Activated effector memory CD4-positive, alpha-beta T cell treated with anti-CD3 and anti-CD28 coated beads, Interleukin-2, amount 50 U/mL, for 16 hours (primary cell): ENCODE results near the gene PSMG2.
A peak's percentile ranks its signal among the peaks of the same experiment; 100 is the strongest.
"Not testable (repeated sequence)": the region's sequence is repeated elsewhere in the genome, so short reads cannot be mapped to it uniquely, and the experiment has no call there.

Experiments
- DNase-seq: peaks from one replicate; pipeline ENCODE4 v3.0.0-alpha.2; 2020

Gene PSMG2

DNA sequence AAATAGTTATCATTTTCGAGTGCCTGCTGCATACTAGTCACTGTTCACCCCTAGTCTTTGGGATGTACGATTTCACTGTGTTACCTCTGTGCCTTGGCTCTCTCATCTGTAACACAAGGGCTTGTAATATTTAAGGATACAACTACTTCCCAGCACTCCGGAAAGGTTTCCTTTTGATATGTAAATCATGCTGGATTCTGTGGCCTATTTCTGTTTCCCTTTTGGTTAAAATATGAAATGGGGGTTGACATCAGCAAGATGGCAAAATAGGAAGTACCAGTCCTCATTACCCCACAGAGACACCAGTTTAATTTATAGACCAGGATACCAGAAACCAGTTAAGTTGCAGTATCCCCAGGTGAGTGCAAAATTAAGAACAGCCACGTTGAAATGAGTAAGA is 23.5 kb downstream of the PSMG2 start:
- DNase-seq = no peak

DNA sequence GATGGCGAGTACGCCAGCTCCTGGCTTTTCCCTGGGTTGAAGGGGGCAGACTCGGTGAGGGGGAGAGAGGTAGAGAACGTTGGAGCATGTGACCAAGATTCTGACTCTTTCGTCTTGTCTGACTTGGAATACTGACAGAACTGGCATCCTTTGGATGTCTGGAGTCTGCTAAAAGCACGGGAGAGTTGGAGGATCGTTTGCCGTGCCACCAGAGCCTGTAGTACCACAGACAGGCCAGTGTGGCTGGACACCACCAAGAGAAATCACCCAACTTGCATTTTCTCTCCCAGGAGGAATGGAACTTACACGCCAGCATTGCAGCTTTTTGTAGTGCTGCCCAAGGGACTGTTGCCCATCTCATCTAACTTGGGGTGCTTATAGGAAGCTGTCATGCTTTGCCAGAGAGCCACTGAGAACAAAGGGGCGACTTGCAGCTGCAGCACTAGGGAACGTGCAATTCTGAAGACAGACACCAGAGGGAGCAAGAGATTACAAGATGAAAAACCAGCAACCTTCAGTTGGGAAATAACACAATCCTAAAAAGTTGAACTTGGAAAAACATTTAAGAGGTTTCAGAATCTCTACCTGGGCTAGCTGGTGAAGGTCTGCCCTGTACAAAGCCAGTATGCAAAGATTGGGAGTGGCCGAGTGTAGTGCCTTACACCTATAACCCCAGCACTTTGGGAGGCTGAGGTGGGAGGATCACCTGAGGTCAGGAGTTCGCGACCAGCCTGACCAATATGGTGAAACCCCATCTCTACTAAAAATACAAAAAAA is 24.1 kb downstream of the PSMG2 start:
- peak; percentile 70 for DNase-seq

DNA sequence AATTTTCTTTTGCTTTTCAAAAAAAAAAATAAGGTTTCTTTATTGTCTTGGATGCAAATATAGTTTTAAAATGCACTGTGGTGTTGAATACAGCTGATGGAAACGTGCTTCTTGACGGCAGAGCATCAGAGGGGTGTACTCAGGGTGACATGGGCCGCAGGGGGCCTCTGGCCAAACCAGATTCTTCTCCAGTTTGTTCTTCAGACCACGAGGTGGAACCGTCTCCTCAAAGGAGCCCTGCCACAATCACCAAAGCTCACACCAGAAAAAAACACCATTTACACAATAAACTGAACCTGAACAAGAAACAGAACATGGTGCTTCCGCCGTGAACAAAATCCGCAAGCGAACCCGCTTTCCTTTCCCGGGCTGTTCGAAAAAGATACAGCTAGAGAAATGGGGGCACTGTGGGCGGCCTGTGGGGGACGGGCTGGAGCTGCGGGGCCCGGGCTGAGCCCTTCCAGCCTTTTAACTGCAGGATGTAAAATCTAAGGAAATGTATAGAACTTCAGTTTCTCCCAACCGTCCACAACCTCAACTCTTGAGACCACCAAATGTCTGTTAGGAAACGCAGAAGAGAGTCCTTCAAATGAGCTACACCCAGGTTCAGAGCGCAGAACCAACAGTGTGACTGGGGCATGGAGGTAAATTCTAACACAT is 34.5 kb downstream of the PSMG2 start:
- DNase-seq = no peak

DNA sequence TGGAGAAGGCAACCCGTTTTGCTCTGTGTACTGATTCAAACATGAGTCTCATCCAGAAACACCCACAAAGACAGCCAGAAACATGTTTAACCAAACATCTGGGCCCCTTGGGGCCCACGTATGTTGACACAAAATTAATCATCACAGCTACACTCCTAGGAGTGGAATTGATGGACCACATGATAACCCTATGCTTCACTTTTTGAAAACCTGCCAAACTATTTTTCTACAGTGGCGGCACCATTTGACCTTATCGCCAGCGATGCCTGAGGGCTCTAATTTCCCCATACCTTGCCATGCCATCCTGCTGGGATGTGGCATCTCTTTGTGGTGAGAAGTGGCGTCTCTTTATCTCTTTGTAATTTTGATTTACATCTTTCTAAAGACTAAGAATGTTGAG is 38.5 kb downstream of the PSMG2 start:
- DNase-seq = no peak

DNA sequence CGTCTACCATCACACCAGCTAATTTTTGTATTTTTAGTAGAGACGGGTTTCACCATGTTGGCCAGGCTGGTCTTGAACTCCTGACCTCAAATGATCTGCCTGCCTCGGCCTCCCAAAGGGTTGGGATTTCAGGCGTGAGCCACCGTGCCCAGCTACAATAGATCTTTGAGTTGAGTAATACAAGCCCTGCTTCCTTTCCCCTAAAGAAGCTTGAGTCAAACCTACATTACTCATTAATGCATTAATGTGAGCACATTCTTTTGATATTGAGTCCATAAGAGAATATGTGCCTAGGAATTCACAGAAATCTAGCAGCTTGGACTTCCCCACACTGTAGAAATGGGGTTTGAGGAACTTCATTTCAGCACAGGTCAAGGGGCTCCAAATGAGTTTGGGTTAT is 39.6 kb downstream of the PSMG2 start:
- no peak for DNase-seq

DNA sequence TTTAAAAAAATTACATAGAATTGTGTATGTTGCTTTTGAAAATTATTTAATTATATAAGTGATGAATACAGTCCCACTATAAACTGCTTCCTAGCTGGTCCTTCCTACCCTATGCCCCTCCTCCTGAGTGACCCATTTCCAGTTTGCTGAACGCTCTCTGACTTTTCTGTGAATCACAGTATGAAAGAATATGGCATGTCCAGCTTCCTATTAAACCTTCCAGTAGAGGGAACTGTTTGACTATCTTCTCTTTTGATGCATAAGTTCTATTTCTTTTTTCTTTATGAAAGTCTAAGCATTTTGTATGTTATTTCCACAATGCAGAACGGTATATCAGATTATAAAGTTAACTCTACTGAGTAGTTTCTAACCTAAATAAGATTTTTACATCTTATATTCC is 41.3 kb downstream of the PSMG2 start:
- DNase-seq = no peak

DNA sequence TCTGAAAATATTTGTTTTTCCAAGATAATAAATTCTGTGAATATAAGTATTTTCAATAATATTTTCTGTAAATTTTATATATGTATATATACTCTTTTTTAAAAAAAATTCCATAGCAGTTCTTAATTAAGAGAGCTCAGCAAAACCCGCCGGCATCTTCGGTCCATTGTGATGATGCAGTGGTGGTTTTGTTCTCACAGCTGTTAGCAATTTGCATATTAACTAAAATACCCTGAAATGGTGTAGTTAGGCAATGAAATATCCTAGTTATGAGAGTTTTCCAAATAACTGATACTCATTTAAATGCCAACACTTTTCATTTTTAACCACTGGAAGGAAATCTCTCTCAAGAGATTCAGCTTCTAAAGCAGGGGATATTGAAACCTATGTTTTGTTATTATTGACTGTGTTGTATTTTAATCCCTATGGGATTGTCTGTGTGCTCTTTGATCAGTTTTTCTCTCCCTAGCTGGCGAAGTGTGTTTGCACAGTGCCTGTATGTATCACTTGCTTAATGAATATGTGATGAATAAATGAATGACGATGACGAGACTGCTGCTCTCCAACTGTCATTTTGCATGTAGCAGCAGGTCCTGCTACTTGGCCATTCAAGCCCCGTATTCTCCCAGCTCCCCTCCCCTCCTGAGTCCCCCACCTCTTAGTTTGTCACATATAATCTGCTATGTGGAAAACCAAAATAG is 42.4 kb downstream of the PSMG2 start:
- no peak for DNase-seq

DNA sequence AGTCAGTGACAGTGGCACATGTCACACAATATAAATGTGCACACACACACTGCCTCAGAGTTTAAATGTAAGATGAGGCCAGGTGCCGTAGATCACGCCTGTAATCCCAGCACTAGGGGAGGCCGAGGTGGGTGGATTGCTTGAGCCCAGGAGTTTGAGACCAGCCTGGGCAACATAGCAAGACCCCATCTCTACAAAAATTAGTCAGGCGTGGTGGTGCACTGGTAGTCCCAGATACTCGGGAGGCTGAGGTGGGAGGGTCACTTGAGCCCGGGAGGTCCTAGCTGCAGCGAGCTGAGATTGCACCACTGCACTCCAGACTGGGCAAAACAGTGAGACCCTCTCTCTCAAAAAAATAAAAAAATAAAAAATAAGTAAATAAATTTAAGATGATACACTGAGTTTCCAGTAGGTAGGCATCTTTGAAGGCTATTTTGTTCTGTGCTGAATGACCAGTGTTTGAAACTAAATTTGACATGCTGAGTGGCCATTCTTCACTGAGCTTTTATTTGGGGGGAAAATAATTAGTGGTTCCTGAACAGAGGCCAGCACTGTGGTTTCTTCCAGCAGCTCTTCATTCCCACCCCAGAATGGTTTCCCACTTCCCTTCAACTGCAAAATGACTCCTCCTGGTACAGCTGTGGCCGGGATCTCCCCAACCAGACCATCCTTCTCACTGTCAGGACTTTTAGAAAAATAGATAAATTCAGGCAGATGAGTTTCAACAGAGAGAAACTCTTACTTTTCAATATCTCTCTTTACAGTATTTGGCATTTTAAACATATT is 44.9 kb downstream of the PSMG2 start:
- no peak for DNase-seq

DNA sequence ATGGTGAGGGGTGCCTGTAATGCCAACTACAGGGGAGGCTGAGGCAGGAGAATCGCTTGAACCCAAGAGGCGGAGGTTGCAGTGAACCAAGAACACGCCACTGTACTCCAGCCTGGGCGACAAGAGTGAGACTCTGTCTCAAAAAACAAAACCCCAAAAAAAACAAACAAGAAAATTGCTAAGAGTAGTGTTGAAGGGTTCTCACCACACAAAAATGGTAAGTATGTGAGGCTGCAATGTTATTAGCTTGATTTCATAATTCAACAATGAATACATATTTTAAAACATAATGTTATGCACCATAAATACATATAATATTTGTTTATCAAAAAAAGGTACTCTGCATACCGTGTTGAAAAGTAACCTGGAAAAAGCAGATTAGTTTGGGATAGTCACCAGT is 45.8 kb downstream of the PSMG2 start:
- no peak for DNase-seq

DNA sequence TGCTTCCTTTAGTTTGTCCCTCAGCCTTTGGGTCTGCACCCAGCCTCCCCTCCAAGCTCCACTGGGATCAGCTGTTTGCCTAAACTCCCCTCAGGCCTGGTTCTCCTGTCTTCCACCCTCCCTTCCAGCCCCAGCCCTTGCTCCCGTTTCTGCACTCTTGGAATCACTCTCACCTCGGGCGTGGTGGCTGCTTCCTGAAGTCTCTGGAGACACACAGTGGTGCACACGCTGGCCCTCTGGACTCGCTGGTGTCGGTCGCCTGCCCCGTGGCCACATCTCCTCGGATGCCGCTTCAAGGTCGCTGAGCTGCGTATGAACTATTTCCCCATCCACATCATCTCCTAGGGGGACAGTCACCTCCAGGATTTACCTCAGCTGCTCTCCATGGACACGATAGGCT is 46.3 kb downstream of the PSMG2 start:
- no peak for DNase-seq

DNA sequence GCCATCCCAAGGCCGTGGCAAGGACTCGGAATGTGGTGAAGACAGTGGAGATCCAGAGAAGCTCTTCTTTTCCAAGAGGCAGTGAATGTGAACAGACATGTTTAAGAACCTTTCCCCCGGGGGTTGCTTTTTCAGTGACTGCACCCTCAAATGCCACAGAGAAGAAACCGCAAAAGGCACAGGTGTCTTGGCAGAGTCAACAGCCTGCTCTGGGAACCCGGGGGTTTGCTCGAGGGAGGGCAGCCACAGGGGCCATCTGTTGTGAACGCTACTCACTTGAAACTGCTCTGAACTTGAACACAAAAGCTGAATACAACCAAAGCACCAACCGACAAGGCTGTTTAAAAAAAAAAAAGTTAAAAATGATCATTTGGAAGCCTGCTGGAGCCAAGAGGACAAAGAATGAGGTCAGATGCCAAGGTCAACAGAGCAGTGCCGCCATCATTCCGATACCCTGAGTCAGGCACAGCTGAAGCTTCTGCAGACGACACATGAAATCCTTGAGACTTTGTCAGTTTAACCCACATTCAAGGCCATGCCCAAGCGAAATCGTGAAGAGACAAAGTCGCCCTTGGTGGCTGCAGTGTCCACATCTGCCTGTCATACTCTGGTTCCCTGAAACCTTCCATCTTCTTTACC is 47.4 kb downstream of the PSMG2 start:
- DNase-seq = no peak

DNA sequence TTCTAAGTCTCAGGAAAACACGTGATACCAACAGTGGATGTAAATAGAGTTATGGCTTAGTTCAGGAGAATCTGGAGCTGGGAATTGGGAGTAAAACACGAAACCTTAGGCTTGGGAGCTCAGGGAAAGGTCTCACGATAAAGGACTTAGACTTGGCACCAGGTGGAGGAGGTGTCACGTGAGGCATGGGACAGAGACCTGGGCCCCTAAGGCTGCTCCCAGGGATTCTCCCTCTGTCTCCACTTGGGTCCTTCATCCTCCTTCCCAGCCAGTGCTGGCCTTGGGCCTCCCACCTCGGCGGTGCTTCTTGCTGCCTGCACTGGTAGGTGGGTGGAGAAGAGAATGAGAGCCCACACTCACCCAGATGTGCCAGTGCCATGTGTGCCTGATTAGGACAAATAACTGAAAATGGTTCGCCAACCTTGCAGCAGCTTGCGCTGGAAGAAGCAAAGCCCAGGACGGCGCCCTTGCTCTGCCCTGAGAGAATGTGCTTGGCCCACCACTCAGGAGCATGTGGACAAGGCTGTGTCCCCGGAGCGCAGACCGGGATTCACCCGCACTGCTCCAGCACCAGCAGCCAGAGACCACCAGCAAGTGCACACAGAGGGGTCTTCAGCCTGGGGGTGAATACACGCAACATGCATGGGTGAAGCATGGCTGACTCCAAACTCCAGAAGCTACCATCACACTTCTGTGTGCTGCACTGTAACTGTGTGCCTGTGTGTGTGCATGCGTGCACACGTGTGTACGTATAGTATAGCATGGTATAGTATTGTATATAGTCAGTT is 48.1 kb downstream of the PSMG2 start:
- DNase-seq = no peak

DNA sequence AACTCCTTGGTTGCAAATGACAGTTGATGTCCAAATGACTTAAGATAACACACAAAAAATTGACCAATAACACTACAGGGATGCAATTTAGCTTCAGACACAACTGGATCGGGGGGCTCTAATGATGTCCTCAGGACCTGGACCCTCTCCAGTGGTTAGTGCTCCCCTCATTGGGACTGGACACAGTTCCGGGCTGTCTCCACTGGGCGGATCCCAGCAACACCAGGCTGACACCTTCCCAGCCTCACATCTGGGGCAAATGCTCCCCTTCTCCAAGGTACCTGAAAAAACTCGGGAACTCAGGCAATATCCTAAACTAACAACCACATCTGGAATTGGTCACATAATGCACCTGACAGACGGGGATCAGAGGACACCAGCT is 48.7 kb downstream of the PSMG2 start:
- no peak for DNase-seq

DNA sequence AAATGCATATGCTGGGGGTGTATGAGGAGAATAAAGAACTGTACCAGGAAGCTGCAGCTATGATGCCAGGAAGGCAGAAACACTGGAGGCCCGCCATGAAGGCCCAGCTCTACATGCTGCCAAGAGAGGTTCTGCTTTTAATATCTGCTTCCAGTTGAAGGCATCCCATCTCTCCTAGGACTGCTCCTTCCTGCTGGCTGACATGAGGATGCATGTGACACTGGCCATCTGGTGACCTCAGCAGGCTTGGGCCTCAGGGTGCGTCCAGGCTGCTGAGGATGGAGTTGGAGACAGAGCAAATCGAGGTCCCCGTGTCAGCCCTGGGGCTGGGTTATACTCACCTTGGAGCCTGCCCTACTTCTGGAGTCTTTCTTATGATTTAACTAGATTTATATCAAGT is 49.0 kb downstream of the PSMG2 start:
- no peak for DNase-seq

DNA sequence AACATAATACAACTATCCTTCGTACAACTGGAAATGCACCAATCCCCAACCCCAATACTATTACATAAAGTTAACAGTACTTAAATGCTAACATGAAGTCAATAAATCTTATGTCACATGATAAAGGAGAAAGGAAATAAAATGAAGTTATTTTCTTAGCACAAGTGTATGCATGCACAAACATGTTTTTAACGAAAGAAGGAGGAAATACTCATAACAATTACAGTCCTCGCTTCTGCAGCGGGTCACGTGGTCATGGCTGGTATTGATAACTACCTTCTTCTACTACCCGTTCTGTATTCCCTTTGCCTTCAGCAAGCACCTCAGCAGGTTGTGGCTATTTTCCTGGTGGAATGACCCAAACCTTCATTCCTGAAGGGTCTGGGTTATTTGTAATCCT is 51.7 kb downstream of the PSMG2 start:
- no peak for DNase-seq

DNA sequence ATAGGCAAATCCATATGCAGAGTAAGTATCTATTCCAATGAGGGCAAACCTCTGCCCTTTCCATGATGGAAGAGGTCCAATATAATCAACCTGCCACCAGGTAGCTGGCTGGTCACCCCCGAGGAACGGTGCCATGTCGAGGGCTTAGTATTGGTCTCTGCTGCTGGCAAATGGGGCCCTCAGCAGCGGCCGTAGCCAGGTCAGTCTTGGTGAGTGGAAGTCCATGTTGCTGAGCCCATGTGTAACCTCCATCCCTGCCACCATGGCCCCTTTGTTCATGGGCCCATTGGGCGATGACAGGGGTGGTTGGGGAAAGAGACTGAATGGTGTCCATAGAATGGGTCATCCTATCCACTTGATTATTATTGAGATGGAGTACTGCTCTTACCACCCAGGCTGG is 52.8 kb downstream of the PSMG2 start:
- not testable (repeated sequence) for DNase-seq

DNA sequence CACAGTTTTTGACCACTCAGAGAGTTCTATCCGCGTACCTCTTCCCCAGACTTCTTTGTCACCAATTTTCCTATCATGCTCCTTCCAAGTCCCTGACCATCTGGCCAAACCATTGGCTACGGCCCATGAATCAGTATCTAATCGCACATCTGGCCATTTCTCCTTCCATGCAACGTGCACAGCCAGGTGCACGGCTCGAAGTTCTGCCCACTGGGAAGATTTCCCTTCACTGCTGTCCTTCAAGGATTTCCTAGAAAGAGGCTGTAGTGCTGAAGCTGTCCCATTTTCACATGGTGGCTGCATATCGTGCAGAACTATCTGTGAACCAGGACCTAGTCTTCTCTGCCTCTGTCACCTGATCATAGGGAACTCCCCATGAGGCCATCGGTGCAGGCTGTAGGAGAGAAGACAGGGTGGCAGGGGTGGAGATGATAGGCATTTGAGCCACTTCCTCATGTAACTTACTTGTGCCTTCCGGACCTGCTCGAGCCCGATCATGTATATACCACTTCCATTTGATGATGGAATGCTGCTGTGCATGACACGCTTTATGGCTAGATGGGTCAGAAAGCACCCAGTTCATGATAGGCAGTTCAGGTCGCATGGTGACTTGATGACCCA is 53.9 kb downstream of the PSMG2 start:
- DNase-seq = not testable (repeated sequence)

DNA sequence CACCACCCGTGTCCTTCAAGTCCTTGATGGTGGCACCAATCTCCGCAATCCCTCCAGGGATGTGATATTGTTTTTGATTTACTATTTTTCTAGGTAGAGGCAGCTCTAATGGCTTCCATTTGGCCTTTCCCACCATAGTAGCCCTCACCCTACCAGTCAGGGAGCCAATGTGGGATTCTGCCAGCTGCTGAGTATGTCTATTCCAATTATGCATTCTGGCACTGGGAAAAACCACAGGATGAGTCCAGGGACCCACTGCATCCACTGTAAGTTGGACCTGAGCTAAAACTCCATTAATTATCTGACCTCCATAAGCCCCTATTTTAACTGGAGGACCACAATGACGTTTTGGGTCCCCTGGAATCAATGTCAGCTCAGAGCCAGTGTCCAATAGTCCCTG is 55.7 kb downstream of the PSMG2 start:
- DNase-seq = not testable (repeated sequence)

DNA sequence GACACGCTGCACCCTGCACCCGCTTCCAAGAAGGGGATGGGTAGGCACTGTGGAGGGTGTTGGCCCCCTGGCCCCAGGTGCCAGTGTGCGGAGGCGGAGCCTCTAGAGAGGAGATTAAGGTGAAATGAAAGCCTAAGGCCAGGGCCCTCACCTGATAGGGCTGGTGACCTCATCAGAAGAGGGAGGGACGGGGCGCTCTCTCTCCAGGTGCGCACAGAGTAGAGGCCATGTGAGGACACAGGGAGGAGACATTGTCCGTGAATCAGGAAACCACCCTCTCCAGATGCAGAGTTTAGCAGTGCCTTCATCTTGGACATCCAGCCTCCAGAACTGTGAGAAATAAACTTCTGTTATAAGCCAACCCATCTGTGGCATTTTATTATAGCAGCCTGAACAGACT is 62.3 kb downstream of the PSMG2 start:
- no peak for DNase-seq

DNA sequence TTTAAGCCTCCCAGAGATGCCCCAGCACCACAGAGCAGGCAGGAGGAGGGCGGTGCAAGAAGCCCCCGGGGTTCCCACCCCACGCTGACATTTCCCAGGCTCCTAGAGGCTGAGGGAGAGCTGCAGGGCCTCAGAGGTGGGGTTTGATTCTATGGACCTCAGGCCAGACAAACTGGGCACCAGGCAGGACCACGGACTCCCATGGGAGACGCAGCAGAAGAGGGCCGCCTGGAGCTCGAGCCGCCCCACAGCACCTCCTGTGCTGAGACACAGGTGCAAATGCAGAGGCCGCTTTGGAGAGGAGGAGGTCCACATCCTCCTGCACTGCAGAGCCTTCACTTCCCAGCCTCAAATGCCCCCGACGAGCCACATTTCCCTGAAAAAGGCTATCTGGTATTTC is 62.7 kb downstream of the PSMG2 start:
- no peak for DNase-seq

DNA sequence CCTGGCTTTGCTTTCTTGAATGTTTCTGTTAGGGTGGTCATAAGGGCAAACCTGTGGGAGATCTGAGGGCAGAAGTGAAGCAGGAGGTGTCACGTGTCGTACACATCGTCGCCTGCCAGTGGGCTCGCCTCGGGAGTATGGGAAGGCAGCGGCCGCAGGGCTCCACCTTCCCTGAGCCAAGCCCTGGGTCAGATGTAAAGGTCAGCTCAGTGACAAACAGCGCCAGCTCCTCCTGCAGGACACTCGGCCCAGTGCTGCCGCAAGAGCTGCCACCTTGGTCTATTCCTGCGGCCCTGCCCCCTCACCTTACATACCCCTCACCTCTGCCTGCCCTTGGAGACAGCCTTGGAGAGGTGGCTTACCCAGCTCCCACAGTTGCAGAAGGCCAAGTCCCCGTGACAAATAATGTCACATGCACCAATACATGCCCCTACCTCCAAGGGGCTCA is 64.2 kb downstream of the PSMG2 start:
- no peak for DNase-seq
